ENCODE results near the gene NEUROD1. TPM values are rescaled to one million over a fixed set of nuclear protein-coding genes. Genes with fewer than 3 reads are reported as not detected.

The NEUROD1 gene
- total RNA-seq, 1 experiment from 2014 or later, result not detected

- H3K27ac ChIP-seq (ENCODE audit: low read length), result no peak overlapping the region
- ChIA-PET POLR2A (ENCODE audit: unreplicated experiment) (no interaction called here), CTCF (no interaction called here)
- DNase-seq (no peak), ATAC-seq (no peak)
- BruUV-seq (replicated peaks), result no TSS peak
- H3K9ac ChIP-seq (ENCODE audit: low read length), result no peak overlapping the region
- no peaks in the 10 kb centered on the region for H3K9me2 ChIP-seq (replicated peaks; ENCODE audit: low read length)
- H2AFZ ChIP-seq (ENCODE audit: low read length), result no peak overlapping the region
- no peaks in the 10 kb centered on the region for H4K20me1 ChIP-seq (ENCODE audit: low read length)
- H3F3A ChIP-seq (ENCODE audit: low read length, unreplicated experiment), result no peaks in the 10 kb centered on the region
- intact Hi-C loops (cut with micrococcal nuclease), result no loop called here
- H3K27me3 ChIP-seq (ENCODE audit: low read length), result no peaks in the 10 kb centered on the region
- no peaks in the 10 kb centered on the region for H3K4me1 ChIP-seq (ENCODE audit: insufficient read depth, low read length)
- TF ChIP-seq EZH2phosphoT487 (IDR thresholded peaks at IDR 0.05; ENCODE audit: borderline replicate concordance, low read length) (no peak), EZH2 (IDR thresholded peaks at IDR 0.05; ENCODE audit: low read length, unreplicated experiment) (no peak), CTCF (conservative IDR thresholded peaks at IDR 0.05; ENCODE audit: low read depth, low read length) (no peak)
- no peaks in the 10 kb centered on the region for H3K9me3 ChIP-seq (ENCODE audit: low read length)
- no peak overlapping the region for H3K4me3 ChIP-seq (ENCODE audit: low read length)
- H3K4me2 ChIP-seq (ENCODE audit: low read length), result no peak overlapping the region
- no peaks in the 10 kb centered on the region for H3K79me2 ChIP-seq (ENCODE audit: low read length)
- H3K36me3 ChIP-seq (ENCODE audit: low read depth, low read length), result no peaks in the 10 kb centered on the region
These were observed 47.5 kb downstream of the NEUROD1 start for GRCh38 chr2:181632733-181633401.

GRCh38 chr2:181628590-181629585 is 51.4 kb downstream of the NEUROD1 start:
- ChIA-PET CTCF (no interaction called here), POLR2A (ENCODE audit: unreplicated experiment) (no interaction called here)
- no peaks in the 10 kb centered on the region for H3K36me3 ChIP-seq (ENCODE audit: low read depth, low read length)
- H3K9me2 ChIP-seq (replicated peaks; ENCODE audit: low read length), result no peaks in the 10 kb centered on the region
- H3K9me3 ChIP-seq (ENCODE audit: low read length), result no peaks in the 10 kb centered on the region
- DNase-seq (no peak), ATAC-seq (no peak)
- H3K9ac ChIP-seq (ENCODE audit: low read length), result no peak overlapping the region
- no peak overlapping the region for H3K27ac ChIP-seq (ENCODE audit: low read length)
- H3K4me3 ChIP-seq (ENCODE audit: low read length), result no peak overlapping the region
- intact Hi-C loops (cut with micrococcal nuclease), result loop anchor here (5.0 kb wide), 1 partner anchor 373 kb away; no protein-coding TSS in a partner anchor
- H3K4me2 ChIP-seq (ENCODE audit: low read length), result no peak overlapping the region
- H3K79me2 ChIP-seq (ENCODE audit: low read length), result no peaks in the 10 kb centered on the region
- H3K4me1 ChIP-seq (ENCODE audit: insufficient read depth, low read length), result no peaks in the 10 kb centered on the region
- no TSS peak for BruUV-seq (replicated peaks)
- H4K20me1 ChIP-seq (ENCODE audit: low read length), result no peaks in the 10 kb centered on the region
- H3F3A ChIP-seq (ENCODE audit: low read length, unreplicated experiment), result no peaks in the 10 kb centered on the region
- H2AFZ ChIP-seq (ENCODE audit: low read length), result no peak overlapping the region
- TF ChIP-seq EZH2phosphoT487 (IDR thresholded peaks at IDR 0.05; ENCODE audit: borderline replicate concordance, low read length) (no peak), CTCF (conservative IDR thresholded peaks at IDR 0.05; ENCODE audit: low read depth, low read length) (no peak), EZH2 (IDR thresholded peaks at IDR 0.05; ENCODE audit: low read length, unreplicated experiment) (no peak)
- H3K27me3 ChIP-seq (ENCODE audit: low read length), result no peaks in the 10 kb centered on the region
